ENCODE data around the gene LYPD6.

The LYPD6 gene

DNA sequence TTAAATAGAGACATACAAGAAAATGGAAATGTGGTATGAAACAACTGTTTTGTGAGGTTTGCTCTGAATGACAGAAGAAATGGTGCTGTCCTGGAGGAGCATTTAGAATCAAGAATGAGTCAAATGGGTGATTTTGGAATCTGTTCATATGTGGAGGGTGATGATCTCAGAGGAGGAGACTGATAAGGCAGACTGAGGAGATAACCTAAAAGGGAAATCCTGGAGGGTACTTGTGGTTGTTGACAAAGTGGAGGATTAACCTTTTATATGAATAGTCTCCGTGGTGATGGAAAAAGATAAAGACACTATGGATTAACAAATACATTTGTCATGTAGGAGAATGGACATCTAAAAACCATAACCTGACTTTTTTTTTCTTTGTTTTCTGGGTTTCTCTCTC lies 183.1 kb downstream of the LYPD6 start:
- Histone ChIP-seq H3K27me3 (ENCODE audit: control insufficient read depth, insufficient read depth, low read length) (no peaks in the 10 kb centered on the region), H3K9me3 (ENCODE audit: control insufficient read depth, insufficient read depth, low read length) (no peaks in the 10 kb centered on the region), H3K27ac (ENCODE audit: low read depth, low read length) (no peak overlapping the region), H3K4me3 (ENCODE audit: low read depth, low read length) (no peak overlapping the region), H3K9ac (ENCODE audit: low read depth, low read length) (no peak overlapping the region), H3K4me1 (ENCODE audit: control insufficient read depth, insufficient read depth, low read length) (no peaks in the 10 kb centered on the region), H3K36me3 (ENCODE audit: control insufficient read depth, insufficient read depth, low read length) (no peaks in the 10 kb centered on the region)
